HG03469 (cell line): ENCODE data around the gene CTSF.
"Not testable (repeated sequence)": the region's sequence is repeated elsewhere in the genome, so short reads cannot be mapped to it uniquely, and the experiment has no call there.

Source experiments
- ATAC-seq: cut with Tn5 transposase; IDR thresholded peaks from one replicate; pipeline ENCODE4 v1.9.1; 2021; ENCODE audit warnings: mild to moderate bottlenecking, moderate library complexity, moderate number of reproducible peaks; ENCODE audit not compliant: unreplicated experiment

Gene CTSF

GRCh38 chr11:66589996-66590675, 21.7 kb upstream of the CTSF start:
- ATAC-seq: no peak

GRCh38 chr11:66589315-66589714, 20.9 kb upstream of the CTSF start:
- ATAC-seq: not testable (repeated sequence)

- no peak for ATAC-seq
Observed at GRCh38 chr11:66586136-66586535, 17.7 kb upstream of the CTSF start.

DNA sequence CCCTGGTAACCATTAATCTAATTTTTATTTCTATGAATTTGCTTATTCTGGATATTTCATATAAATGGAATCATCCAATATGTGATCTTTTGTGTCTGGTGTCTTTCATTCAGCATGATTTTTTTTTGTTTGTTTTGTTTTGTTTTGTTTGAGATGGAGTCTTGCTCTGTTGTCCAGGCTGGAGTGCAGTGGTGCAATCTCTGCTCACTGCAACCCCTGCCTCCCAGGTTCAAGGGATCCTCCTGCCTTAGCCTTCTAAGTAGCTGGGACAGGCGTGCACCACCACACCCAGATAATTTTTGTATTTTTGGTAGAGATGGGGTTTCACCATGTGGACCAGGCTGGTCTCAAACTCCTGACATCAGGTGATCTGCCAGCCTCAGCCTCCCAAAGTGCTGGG, 17.0 kb upstream of the CTSF start:
- not testable (repeated sequence) for ATAC-seq

DNA sequence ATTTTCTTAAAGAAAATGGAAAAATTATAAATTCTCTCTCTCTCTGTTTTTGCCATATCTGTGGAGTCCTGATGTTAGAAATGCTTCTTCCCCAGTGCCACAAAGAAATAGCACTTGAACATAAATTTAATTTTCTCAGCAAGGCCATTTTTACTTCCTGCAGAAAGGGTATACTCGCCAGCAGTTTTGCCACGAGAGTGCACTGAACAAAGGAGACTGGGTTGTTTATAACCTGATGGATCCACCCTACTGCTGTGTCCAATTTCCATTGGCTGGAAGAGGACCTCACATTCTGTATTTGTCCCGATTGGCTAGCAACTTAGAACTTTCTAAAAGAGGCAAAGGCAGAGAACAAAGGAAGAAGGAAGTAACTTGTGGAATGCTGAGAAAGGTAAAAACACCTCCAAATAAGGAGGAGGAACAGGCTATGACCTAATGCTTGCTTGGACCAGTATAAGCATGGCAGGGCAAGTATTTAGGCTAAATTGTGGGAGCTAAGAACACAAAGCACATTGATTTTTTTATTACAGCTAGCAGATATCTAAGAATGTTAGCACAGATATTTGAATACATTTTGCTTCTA, 14.2 kb upstream of the CTSF start:
- not testable (repeated sequence) for ATAC-seq

- ATAC-seq: no peak
Observed at GRCh38 chr11:66581261-66581660, 12.9 kb upstream of the CTSF start.

- no peak for ATAC-seq
Observed at GRCh38 chr11:66580803-66581202, 12.4 kb upstream of the CTSF start.

GRCh38 chr11:66579017-66579606, 10.7 kb upstream of the CTSF start:
- no peak for ATAC-seq

DNA sequence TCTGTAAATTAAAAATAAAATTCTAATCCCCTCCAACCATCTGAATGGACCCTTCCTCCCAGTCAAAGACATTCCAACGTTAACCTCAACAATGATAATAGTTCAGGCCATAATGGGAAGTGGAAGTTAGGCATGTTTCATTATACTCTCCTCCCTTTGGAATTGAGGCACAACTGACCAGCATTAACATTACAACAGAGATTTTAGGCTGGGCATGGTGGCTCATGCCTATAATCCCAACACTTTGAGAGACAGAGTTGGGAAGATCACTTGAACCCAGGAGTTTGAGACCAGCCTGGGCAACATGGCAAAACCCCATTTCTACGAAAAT, 2.4 kb upstream of the CTSF start:
- no peak for ATAC-seq

- no peak for ATAC-seq
Observed at GRCh38 chr11:66570079-66570849, 1.9 kb upstream of the CTSF start.

DNA sequence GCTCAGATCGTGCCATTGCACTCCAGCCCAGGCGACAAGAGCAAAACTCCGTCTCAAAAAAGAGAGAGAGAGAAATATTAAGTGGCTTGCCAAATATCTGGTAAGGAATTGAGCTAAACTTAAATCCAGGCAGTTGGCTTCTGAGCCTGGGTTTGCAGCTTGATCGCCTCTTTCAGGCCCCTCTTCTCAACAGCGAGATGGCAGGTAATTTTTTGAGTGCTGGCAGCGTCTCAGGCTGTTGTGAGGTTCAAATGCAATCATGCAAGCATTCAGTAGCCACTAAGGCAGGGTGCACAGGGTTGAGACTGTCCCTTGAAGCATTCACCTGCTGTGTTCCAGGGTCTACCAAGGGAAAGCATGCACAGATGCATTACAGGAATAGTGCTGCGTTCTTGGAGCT, 670 bp upstream of the CTSF start:
- no peak for ATAC-seq

DNA sequence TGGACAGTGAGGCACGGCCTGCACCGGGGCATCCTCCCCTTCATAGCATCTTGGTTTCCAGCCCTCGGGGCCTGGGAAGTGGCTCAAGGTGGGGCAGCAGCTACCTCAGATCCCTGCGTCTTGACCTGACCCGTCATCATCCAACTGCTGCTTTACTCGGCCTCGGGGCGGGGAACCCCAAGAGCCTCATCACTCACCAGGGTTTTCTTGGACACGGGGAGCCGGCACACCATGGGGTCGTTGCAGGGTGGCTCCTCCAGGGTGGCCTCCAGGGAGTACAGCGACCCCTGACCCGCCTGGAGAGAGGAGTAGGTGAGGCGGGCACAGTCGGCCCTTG, 651 bp downstream of the CTSF start:
- no peak for ATAC-seq

DNA sequence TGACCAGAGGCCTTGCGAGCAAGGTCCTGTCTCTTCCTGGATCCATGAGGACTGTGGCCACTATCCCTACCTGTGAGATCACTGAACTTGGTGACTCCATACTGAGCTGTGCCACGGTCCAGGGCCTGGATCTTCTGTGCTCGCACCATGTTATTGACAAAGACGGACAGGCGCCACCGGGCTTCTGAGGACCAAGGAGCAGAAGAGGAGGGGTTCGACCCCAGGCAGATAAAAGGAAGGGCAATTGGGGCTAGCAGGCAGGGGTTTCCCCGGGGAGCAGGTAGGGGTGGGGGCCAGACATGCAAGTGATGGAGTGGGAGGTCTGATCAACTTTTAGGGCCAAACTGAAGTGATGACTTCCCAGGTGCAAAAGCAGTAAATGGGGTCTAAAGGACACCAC, 2.2 kb downstream of the CTSF start:
- ATAC-seq: no peak

DNA sequence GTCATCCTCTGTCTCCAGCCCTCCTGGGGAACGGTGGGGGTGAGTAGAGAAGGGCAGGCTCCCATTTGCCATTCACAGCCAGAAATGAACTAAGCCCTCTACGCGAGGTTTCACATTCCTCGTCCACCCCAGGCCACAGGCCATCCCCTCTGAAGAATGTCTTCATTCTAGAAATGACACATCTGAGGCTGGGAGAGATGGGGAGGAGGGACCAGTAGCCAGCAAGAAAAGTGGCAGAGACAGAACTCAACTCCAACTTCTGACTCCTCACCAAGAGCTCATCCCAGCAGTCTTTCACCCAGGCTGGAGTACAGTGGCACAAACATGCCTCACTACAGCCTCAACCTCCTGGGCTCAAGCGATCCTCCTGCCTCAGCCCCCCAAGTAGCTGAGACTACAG, 3.4 kb downstream of the CTSF start:
- ATAC-seq: no peak

- no peak for ATAC-seq
Observed at GRCh38 chr11:66564538-66564937, 3.9 kb downstream of the CTSF start.

- ATAC-seq: no peak
Observed at GRCh38 chr11:66563832-66564231, 4.6 kb downstream of the CTSF start.

- no peak for ATAC-seq
Observed at GRCh38 chr11:66562907-66563583, 5.4 kb downstream of the CTSF start.

DNA sequence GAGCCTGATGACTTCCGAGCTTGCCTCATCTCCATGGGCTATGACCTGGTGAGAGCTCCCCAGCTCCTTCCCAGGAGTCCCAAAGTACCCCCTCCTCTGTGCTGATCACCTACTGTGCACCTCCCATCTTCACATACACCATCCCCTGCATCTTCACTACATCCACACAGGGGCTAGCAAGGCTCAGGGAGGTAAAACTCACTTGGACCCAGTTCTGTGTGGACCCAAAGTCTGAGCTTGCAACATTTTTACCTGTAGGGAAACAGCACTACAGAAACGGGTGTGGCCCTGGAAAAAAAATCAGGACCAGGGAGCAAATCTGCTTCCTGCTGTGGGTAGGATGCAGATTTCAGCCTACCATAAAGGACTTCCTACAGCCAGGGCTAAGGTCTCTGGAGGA, 6.1 kb downstream of the CTSF start:
- ATAC-seq: no peak

DNA sequence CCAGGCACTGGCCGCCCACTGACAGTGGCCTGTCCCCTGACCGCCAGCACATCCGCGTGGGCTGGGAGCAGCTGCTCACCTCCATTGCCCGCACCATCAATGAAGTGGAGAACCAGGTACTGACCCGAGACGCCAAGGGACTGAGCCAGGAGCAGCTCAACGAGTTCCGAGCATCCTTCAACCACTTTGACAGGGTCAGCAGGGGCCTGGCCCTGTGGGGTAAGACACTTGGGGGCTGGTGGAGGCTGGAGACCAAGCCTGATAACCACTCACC, 6.5 kb downstream of the CTSF start:
- no peak for ATAC-seq

DNA sequence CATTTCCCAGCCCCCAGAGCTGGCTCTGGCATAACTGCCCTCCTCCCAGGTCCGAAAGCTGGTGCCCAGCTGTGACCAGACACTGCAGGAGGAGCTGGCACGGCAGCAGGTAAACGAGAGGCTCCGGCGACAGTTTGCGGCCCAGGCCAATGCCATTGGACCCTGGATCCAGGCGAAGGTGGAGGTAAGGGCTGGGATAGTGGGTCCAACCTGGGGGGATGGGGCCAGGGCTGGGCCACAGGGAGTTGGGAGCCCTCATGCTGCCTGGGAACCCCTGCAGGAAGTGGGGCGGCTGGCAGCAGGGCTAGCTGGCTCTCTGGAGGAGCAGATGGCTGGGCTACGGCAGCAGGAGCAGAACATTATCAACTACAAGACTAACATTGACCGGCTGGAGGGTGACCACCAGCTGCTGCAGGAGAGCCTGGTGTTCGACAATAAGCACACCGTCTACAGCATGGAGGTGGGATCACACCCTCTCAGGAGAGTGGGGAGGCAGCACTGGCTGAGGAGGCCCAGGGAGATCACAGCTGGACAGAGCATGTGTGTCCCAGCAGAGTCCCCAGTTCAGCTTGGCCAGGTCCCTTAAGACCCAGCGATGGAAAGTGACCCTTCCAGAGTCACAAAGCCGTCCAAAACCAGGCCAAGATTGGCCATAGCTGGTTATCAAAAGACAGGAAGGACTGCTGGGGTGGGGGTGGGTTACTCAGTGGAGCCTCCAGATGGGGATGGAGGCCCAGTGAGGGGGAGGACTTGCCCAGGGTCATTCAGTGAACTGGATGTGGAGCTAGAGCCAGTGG, 7.0 kb downstream of the CTSF start:
- no peak for ATAC-seq
